Measurements from ENCODE around the gene ABCB11.
"Not testable (repeated sequence)": the region's sequence is repeated elsewhere in the genome, so short reads cannot be mapped to it uniquely, and the experiment has no call there.

ABCB11 gene

DNA sequence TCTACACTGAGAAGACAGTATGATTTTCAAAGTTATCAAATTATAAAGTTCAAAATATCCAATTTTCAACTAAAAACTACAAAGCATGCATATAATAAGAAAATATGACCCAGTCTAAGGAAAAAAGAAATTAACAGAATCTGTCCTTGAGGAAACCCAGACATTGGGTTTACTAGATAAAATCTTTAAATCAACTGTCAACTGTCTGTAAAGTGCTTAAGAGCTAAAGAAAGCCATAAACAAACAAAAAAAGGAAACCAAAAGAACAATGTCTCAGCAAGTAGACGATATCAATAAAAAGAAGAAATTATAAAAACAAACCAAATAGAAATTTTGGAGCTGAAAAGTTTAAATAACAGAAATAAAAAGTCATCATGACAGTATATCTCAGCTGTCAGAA, 10.5 kb upstream of the ABCB11 start:
- DNase-seq = no peak

DNA sequence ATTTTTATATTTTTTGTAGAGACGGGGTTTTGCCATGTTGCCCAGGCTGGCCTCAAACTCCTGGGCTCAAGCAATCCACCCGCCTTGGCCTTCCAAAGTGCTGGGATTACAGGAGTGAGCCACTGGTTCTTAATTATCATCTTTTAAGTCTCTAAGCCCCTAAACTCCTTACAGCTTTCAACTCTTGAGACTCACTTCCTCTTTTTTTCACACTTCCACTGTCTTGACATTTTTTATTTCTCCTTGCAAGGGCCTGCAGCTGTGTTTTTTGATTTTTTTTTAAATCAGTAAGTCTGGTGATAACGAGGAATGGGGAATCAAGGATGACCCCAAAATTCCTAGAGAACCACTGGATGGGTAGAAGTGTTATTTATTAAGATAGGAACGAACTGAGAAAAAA, 8.6 kb upstream of the ABCB11 start:
- DNase-seq = no peak

DNA sequence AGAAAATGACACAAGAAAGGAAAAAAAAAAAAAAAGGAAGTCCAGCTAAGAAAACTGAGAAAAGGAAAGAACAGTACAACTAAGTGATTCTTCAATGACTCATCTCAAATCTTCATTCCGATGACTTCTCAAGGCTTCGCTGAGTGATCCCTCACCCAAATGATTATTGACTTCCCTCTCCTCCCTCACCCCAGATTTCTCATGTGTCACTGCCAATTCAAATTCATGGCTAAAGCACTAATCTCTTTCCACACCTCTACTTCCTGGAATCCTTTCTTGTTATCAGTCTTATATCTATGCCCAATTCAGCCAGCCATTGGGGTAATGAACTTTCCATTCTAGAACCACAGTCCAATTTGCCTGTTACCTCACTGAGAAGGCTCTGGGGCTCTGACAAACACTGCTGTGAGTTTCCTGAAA, 7.2 kb upstream of the ABCB11 start:
- DNase-seq = no peak

DNA sequence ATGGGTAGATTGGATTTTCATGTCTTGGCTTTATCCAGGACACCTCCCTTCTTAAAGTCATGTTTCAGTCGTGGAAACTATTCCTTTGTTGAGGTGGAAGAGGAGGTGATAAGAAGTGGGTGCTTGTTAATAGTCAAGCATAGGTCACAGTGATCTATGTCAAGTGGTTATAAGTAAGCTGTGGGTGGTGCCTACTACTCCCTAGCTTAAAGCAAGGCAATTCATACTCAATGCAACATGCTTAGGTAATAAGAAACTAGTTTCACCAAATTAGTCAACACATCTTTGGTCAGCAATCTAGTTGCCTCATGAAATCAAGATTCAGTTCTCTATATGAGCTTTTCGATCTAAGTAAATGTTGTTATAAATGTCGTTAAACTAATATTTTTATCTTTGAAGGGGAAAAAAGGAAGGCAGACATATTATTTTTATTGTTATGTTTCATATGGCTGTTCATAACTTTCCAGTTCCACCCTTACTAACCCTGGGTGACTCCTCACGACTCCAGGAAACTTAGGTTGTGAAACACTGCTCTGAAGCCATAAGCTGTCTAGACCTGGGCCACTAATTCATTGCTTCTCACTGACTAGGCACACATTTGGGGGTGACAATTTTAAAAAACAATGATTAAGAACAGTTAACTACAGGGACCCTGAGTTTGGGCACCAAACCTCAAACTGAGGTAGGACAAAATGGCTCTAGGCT, 5.8 kb upstream of the ABCB11 start:
- peak; percentile 29 for DNase-seq

DNA sequence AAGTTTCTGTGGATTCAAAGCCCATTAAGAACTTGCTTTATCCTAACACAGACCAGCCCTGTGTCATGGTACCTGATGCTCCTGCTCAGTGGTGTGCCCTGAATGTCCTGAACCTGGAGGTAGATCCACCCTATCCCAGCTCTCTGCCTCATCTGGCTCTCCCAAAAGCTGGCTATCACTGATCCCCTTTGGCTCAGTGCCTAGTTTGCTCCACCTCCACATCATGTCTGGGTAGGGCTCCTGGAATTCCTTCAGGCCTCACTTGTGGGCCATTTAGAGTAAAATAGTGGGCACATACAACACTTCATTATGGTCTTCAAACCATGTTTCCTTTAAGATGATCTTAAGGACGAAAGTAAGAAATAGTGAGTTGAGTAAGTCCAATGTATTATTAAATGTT, 4.8 kb upstream of the ABCB11 start:
- DNase-seq = no peak

DNA sequence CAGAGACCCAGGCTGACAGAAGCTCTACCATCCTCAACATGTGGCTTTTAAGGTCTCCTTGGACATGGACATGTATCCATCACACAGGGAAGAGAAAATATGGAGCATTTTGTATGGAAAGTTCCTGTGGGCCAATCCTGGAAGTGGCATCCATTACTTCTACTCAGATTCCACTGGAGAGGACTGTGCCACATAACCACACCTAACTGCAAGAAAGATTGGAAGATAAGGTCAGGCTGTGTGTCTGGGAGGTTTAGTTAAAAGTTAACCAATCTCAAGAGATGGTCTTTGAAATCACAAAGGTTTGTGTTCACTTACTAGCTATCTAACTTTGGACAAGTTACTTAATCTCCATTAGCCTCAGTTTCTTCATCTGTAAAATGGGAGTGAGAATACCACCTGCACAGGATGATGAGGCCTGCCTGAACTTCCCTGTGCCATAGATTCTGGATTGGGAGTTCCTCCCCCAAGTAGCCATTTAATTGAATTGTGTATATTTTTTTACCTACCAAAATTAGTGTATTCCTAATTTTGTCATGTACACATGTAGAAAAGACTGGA, 3.9 kb upstream of the ABCB11 start:
- no peak for DNase-seq

DNA sequence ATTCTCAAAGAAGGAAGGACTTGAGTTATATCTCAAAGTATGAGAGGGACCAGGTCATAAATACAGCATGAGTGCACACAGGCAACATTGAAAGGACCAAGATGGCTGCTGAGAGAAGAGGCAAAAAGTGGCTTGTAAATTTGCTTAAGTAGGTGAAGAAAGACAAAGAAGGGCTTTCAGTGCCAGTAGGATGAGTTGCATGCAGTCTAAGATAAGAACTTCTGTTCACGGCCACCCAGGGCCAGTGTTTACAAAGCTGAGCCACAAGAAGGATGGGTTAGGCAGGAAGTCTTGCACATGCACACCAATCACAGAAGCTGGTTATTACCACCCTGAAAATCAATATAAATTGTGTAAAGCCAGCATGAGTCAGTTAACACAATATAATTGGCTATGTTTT, 3.1 kb upstream of the ABCB11 start:
- DNase-seq = no peak

DNA sequence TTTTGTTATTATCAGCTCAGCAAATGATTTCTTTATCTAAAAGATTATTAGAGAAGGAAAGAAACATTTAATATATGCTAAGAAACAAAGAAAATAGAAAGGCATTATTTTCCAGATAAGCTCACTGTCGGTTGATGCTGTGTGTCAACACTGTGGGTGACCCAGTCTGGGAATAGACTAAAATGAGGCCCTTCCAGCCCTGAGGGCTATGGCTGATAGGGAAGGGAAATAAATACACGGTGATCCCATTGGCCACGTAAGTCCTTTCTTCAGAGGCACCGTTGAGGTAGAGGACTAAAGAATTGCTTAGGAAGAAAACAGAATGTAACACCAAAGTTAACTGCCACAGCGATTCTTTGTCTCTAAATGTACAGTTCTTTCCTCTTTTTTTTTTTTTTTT, 1.8 kb downstream of the ABCB11 start:
- no peak for DNase-seq

DNA sequence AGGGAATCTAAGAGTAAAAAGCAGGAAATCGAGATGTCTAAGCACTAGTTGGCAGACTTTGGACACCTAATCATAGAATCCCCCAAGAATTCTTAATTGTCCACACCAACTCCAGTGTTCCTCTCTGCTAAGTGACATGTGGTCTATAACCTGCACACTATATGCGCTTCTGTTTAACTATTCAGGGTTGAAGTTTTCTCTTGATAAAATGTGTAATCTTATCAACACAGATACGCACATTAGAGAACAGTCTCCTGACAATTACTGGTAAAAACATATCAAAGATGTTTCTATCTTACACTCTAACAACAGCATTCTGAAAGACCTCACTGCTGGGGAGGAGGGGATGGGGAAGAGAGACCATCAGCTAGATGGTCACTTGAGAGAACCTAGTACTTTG, 3.9 kb downstream of the ABCB11 start:
- no peak for DNase-seq

DNA sequence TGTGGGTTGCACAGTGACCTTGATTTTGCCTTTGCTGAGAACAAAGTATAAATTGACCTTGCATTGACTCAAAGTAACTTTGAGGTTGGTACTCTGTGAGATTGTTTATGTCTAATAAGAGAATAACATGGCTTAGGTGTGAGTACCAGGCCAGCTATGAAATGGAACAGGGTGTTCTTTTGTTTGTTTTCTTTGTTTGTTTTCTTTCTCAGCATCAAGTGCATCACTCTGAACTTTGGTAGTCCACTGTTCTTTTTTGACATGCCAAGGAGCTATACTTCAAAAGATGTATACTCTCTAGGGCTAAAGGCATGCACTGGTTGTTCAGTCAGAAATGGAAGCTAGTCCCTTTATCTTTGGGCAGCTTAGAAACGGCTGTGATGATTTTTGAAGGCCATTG, 5.1 kb downstream of the ABCB11 start:
- DNase-seq = no peak

DNA sequence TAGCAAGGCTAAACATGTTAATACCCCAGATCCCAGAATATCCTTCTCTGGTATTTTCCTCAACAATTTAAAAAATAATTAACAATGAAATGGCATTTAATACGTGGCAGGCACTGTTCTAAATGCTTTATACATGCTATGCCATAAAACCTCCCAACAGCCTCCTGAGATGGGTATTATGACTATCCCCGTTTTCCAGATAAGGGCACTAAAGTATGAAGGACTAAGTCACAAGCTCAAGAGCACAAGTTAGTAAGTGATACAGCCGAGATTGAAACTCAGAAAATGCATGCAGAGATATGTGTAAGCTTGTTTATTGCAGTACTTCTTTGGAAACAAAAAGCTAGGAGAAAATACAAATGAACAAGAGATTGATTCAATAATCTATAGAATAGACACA, 8.0 kb downstream of the ABCB11 start:
- no peak for DNase-seq

DNA sequence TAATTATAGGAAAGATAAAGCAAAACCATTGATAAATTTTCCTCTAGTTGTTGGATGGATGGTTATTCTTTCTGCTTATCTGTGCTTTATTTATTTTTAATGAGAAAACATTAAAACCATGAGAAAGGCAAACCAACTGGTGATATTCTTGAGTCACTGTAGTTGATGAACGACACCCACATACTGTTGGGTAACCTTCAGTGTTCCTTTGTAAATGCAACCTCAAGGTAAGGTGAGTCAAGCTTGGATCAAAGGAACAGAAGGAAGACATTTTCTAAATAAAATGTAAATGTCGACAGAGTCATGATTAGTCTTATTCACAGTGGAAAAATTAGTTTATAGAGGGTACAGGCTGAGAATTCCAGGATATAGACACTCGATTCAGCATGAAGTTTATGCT, 12.7 kb downstream of the ABCB11 start:
- DNase-seq = no peak

DNA sequence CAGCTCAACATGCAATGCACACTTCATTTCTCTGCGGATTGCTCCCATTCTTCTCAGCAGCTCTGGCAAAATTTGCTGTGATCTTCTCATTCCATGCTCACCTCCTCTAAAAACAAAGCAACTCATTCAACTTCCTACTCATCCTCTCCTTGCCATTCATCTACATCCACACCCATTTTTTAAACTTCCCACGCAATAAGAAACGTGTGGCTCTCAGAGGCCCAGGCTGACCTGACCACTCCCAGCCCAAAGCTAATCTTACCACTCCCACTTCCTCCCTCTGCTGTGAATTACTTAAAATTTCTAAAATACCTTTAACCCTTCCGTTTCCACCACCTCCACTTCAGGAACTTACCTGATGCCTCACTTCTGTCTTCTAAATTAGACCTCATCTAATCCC, 15.2 kb downstream of the ABCB11 start:
- DNase-seq = no peak

DNA sequence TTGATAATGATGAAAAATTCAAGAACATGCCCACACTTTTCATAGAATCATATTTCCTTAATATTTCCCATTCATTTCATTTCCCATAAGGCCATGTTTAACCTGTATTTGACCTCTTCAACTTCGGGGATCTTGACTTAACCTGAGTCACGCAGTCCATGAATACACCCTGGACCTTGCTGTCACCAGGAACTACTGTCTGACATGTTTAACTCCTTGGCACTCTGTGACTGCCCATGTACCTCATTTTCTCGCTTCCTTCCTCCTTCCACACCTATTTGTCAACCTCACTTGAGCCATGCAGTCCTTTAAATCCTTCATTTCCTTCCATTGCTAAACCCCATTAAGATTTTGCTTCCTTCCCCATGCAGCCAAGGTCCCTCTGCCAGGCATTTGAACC, 16.3 kb downstream of the ABCB11 start:
- no peak for DNase-seq

DNA sequence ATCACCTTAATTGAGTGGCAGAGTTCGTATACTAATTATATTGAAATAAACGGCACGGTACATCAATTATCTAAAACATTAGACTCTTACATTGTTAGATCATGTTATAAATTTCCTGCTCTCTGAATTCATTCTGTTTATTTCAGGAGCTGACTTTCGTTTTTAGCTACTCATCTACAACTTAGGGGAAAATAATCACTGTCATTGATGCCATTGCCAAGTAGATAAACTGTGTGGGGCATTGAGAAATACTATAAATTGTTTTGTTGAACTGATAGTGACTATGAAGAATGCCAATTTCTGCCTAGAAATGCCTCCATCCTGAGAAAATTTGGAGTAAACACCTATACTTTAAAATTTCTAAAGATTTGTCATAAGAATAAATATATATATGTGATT, 17.5 kb downstream of the ABCB11 start:
- DNase-seq = no peak

DNA sequence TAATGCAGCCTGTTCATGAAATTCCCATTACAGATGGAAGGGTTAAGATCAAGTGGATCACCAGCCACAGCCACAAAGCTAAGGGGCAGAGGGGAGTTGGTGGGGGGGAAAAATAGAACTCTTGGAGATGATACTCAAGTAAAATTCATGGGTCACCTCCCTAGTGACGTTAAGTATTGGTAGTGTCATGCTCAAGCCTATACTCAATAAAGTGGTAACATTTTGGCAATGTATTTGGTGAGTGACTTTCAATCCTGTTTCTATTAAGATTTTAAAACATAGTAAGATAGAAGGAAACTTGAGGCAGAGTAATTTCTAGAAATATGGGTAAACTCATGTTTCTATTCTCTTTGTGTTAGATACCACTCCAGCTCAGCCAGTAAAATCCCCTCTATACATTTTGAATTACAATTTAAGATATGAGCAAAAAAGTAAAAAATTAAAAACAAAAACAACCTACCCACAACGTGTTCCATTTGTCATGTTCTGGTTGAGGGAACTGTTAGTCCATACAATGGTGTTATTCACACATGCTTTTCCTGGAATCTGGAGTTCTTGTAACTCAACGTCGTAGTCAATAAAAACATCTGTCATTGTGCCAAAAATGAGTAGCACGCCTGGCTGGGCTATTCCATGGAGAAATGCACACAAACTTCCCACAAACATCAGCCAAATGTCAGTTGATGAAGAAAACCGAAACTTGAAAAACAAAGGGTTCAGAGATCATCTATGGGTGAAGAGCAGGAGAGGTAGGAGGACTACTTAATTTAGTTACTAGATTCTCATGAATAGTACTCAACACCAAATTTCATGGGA, 18.1 kb downstream of the ABCB11 start:
- DNase-seq = no peak

DNA sequence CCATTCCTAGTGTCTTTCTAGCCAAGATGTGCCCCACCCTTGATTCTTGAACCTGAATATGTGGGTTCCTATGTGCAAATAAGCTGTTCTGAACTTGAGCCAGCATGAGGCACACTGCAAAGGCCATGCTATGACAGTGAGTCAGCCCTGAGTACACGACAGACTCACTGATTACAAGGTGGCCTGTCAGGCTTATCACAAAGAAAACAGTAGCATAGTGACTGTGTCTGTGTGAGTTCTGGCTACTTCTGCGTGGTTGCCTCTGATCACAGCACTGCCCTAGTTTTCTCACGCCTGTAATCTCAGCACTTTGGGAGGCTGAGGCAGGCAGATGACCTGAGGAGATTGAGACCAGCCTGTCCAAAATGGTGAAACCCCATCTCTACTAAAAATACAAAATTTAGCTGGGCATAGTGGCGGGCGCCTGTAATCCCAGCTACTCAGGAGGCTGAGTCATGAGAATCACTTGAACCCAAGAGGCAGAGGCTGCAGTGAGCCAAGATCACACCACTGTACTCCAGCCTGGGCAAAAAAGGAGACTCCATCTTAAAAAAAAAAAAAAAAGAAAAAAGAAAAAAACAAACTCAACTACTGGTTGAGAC, 18.8 kb downstream of the ABCB11 start:
- DNase-seq = not testable (repeated sequence)

DNA sequence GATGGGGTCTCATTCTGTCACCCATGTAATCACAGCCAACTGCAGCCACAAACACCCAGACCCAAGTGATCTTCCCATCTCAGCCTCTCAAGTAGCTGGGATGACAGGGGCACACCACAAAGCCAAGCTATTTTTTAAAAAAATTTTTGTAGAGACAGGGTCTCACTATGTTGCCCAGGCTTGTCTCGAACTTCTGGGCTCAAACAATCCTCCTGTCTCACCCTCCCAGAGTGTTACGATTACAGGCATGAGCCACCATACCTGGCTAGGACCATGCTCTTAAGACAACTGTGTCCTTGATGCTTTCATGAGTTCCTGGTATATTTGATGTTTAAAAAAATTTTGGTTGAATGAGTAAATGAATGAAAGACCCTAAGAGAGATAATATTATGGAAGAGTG, 19.4 kb downstream of the ABCB11 start:
- no peak for DNase-seq

DNA sequence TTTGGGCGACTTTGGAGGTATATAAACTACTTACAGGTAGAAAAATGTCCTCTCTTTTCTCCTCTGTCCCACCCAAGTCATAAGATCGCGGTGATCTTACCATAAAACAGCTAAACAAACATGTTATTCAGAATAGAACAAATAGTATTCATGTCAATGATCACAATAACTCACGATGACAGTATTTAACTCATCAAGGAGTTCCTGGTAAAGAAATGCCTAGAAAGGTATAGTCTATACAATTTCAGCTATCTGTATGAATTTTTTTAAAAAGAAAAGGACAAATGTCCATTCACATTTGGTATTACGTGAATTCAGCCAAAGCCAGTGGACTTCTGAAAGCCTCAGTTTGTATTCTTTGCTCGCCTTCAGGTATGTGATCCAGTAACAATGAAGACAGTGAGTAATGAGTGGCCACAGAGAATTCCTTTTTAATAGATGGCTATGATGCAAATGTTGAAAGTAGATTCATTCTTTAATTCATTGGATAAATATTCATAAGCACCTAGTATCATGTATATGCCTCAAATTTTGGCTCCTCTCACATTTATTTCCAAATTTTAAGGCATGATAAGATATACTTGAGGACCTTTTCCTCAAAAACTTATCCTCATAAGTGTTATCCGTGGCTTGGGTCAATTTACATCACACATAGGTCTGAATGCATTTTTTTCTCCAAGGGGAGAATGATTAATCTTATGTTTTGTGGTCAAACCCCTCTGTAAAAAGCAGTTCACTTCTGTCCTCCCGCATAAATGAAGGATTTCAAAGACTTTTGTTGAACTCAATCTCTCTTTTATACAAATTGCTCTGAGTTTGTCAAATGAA, 20.3 kb downstream of the ABCB11 start:
- no peak for DNase-seq

DNA sequence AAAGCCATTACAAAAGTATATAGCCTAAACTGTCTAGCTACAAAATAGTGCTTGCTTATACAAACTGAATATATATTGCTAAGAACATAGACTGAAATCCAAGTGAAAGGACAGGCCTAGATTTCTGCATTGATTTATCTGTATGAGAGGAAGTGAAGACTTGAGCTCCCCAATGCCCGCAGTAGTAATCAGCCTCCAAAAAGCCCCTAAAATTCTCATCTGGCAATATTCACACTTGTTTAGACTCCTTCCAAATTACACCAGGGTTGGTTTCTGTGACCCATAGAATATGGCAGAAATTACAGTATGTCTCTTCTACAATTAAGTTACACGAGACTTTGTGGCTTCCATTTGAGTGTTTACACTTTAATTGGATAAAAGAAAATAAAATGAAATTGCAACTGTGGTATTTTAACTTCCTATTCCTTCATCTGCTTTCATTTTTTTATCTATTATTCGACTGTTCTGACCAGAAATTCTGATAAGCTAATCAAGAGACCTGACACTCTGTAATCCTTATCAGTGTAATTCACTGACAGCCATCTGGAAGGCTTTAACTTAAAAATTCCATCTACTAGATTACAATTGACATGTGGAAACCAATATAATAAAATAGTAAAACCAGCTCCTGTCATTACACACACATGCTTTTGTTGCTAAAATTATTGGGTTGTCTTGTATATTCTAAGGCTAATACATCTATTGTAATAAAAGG, 21.1 kb downstream of the ABCB11 start:
- no peak for DNase-seq

DNA sequence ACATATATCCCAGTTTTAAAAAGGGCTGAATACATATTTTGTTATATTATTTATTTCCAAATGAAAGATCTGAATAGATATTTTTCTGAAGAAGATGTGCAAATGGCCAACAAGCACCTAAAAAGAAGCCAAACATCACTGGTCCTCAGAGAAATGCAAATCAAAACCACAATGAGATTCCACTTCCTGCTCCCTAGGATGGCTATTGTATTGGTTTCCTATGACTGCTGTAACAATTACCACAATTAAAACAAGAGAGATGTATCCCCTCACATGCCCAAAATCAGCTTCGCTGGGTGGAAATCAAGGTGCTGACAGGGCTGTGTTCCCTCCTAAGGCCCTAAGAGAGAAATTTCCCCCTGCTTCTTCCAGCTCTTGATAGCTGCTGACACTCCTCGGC, 23.2 kb downstream of the ABCB11 start:
- DNase-seq = no peak

DNA sequence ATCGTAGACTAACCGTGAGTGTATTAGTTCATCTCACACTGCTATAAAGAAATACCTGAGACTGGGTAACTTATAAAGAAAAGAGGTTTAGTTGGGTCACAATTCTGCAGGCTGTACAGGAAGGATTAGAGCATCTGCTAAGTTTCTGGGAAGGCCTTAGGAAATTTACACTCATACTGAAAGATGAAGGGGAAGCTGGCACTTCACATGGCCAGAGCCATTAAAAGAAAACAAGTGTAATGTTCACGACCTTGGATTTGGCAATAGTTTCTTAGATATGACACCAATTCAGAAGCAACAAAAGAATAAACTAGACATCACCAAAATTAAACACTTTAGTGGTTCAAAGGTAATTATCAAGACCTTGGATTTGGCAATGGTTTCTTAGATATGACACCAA, 23.8 kb downstream of the ABCB11 start:
- DNase-seq = no peak

Measured in CD4-positive, alpha-beta T cell treated with Interleukin-15 for 1 hour (primary cell).